CD14-positive monocyte (primary cell): ENCODE results near the gene ILK. TPM values are rescaled to one million over a fixed set of nuclear protein-coding genes. Genes with fewer than 3 reads are reported as not detected.

Experiments
- DNase-seq, 3 donors: peaks; one replicate each; pipeline ENCODE4 v3.0.0-alpha.2; 2011 to 2022
- H2AFZ ChIP-seq: 2 replicates; pipeline ENCODE4 v1.6.0; 2012; ENCODE audit warnings: mild to moderate bottlenecking, low read depth, low read length, inconsistent platforms; ENCODE audit not compliant: insufficient read depth, poor library complexity, severe bottlenecking
- H3K27ac ChIP-seq, 2 donors: 1 replicate in 1 of 2; 2 replicates in 1 of 2; pipeline ENCODE4 v1.5.1; 2012 to 2013; ENCODE audit warnings: low read length in 2 of 2, control low read depth in 1 of 2, inconsistent platforms in 1 of 2, low read depth in 1 of 2, mild to moderate bottlenecking in 1 of 2
- H3K27me3 ChIP-seq, 2 donors: one replicate each; pipeline versions ENCODE4 v1.6.0 to v1.6.1; 2011 to 2013; ENCODE audit warnings: low read length in 2 of 2; ENCODE audit not compliant: control insufficient read depth in 2 of 2, insufficient read depth in 2 of 2
- H3K36me3 ChIP-seq, 2 donors: replicated peaks in 1 of 2; 1 replicate in 1 of 2; 2 replicates in 1 of 2; pipeline versions ENCODE4 v1.5.1 to v1.6.1; 2012 to 2013; ENCODE audit warnings: low read length in 2 of 2, control low read depth in 1 of 2, inconsistent platforms in 1 of 2, mild to moderate bottlenecking in 1 of 2; ENCODE audit not compliant: insufficient read depth in 2 of 2, control insufficient read depth in 1 of 2
- H3K4me1 ChIP-seq, 2 donors: 1 replicate in 1 of 2; 2 replicates in 1 of 2; pipeline versions ENCODE4 v1.5.1 to v1.6.1; 2012 to 2013; ENCODE audit warnings: low read length in 2 of 2, control low read depth in 1 of 2, inconsistent platforms in 1 of 2, mild to moderate bottlenecking in 1 of 2, moderate library complexity in 1 of 2; ENCODE audit not compliant: insufficient read depth in 2 of 2, control insufficient read depth in 1 of 2
- H3K4me2 ChIP-seq: replicated peaks from 2 replicates; pipeline ENCODE3; 2012; ENCODE audit warnings: low read length, moderate library complexity, mild to moderate bottlenecking; ENCODE audit not compliant: poor library complexity, severe bottlenecking; ENCODE audit errors: extremely low read depth
- H3K4me3 ChIP-seq, 3 experiments: fragments of 200-600 bp in 1 of 3; sonication (generic) in 1 of 3; replicated peaks in 1 of 3; 1 replicate in 2 of 3; 2 replicates in 1 of 3; pipeline ENCODE4 v1.5.1; 2011 to 2013; ENCODE audit warnings: low read length in 3 of 3, mild to moderate bottlenecking in 3 of 3, control low read depth in 2 of 3, low read depth in 2 of 3, inconsistent platforms in 1 of 3, moderate library complexity in 1 of 3
- H3K79me2 ChIP-seq: 2 replicates; pipeline ENCODE4 v1.6.0; 2012; ENCODE audit warnings: mild to moderate bottlenecking, control low read depth, inconsistent platforms, low read length, moderate library complexity; ENCODE audit not compliant: insufficient read depth
- H3K9ac ChIP-seq: 2 replicates; pipeline ENCODE4 v1.6.0; 2017; ENCODE audit warnings: low read length, mild to moderate bottlenecking; ENCODE audit not compliant: insufficient read depth, poor library complexity, severe bottlenecking
- H3K9me3 ChIP-seq, 2 donors: replicated peaks in 1 of 2; 1 replicate in 1 of 2; 2 replicates in 1 of 2; pipeline versions ENCODE4 v1.5.1 to v1.6.1; 2012 to 2013; ENCODE audit warnings: low read length in 2 of 2, control low read depth in 1 of 2; ENCODE audit not compliant: control insufficient read depth in 1 of 2, insufficient read depth in 1 of 2
- H4K20me1 ChIP-seq: 2 replicates; pipeline ENCODE4 v1.6.0; 2012; ENCODE audit warnings: mild to moderate bottlenecking, low read length, control low read depth, moderate library complexity; ENCODE audit not compliant: insufficient read depth
- H3K27ac Mint-ChIP-seq, 7 donors: one replicate each; pipeline ENCODE4 v1.8.0; 2020; ENCODE audit warnings: mild to moderate bottlenecking in 7 of 7, mixed read lengths in 7 of 7, moderate library complexity in 6 of 7, inconsistent platforms in 2 of 7
- H3K27me3 Mint-ChIP-seq, 3 donors: one replicate each; pipeline ENCODE4 v1.8.0; 2021 to 2022; ENCODE audit warnings: low read depth in 3 of 3, mild to moderate bottlenecking in 3 of 3, mixed read lengths in 3 of 3, moderate library complexity in 3 of 3, inconsistent platforms in 1 of 3
- H3K36me3 Mint-ChIP-seq, 2 donors: one replicate each; pipeline ENCODE4 v1.8.0; 2020; ENCODE audit warnings: mixed read lengths in 2 of 2, inconsistent platforms in 1 of 2, mild to moderate bottlenecking in 1 of 2
- H3K4me1 Mint-ChIP-seq: one replicate; pipeline ENCODE4 v1.8.0; 2020; ENCODE audit warnings: mild to moderate bottlenecking, mixed read lengths
- H3K4me3 Mint-ChIP-seq, 2 donors: one replicate each; pipeline ENCODE4 v1.8.0; 2020; ENCODE audit warnings: mild to moderate bottlenecking in 2 of 2, mixed read lengths in 2 of 2, moderate library complexity in 1 of 2
- H3K9me3 Mint-ChIP-seq, 7 donors: one replicate each; pipeline ENCODE4 v1.8.0; 2020 to 2022; ENCODE audit warnings: mixed read lengths in 7 of 7, mild to moderate bottlenecking in 6 of 7, moderate library complexity in 6 of 7, inconsistent platforms in 2 of 7
- WGBS: methylation state at CpG from one replicate; pipeline ENCODE4 v1.1.5; 2013; ENCODE audit warnings: missing lambda C conversion rate; ENCODE audit not compliant: insufficient coverage; 5-methylcytosine and 5-hydroxymethylcytosine counted together
- intact Hi-C, 2 donors: fragments of 100-400 bp; cut with micrococcal nuclease; formaldehyde crosslinking; loops; one replicate each; pipeline versions ENCODE4 v1.15.0 to v1.15.1; 2023
- polyA plus RNA-seq, 3 donors: library from polyadenylated mRNA; depleted of rRNA in 1 of 3; unstranded in 2 of 3; stranded (reverse) in 1 of 3; fragments of 300-500 nt in 2 of 3; fragments of >200 nt in 1 of 3; fragmentation: Illumina TruSeq in 2 of 3; gene quantifications; 1 replicate in 2 of 3; 2 replicates in 1 of 3; pipeline ENCODE4 v1.2.3, GENCODE V29; 2012 to 2021
- TF ChIP-seq, protein P1 (sequence below): fragments of 200-600 bp; IDR thresholded peaks from one replicate; pipeline ENCODE4 v1.8.0; 2022; ENCODE audit warnings: antibody characterized with exemption, mild to moderate bottlenecking

Gene ILK
- polyA plus RNA-seq, 3 donors, result 165 to 271 (median 250) TPM

DNA sequence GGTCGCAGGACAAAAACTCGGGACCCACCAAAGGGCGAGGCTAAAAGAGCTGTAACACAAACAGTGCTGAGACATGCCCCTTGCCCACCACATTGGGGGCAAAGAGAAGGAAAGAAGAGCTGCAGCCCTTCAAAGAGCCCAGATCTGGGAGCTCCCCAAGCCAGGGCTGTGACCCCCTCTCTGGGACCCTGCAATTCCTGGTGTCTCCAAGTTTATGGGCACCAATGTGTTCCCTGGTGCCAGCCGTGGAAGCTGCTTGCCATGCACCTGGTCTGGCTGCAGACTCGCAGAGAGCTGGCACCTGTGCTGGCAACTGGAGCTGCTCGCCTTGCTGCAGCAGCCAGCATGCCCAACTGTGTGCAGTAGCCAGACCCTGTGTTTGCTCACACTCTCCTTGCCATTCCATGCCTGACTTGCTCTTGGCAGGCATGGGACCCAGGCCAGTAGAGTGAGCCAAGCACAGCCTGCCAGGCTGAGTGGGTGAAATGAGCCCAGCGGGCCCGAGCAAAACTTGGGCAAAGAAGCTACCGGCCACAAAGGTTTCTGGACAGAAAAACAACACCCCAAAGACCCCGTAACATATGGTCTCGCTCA lies 16.1 kb upstream of the ILK start:
- no peak overlapping the region for H3K9ac ChIP-seq
- TF ChIP-seq, protein P1, sequence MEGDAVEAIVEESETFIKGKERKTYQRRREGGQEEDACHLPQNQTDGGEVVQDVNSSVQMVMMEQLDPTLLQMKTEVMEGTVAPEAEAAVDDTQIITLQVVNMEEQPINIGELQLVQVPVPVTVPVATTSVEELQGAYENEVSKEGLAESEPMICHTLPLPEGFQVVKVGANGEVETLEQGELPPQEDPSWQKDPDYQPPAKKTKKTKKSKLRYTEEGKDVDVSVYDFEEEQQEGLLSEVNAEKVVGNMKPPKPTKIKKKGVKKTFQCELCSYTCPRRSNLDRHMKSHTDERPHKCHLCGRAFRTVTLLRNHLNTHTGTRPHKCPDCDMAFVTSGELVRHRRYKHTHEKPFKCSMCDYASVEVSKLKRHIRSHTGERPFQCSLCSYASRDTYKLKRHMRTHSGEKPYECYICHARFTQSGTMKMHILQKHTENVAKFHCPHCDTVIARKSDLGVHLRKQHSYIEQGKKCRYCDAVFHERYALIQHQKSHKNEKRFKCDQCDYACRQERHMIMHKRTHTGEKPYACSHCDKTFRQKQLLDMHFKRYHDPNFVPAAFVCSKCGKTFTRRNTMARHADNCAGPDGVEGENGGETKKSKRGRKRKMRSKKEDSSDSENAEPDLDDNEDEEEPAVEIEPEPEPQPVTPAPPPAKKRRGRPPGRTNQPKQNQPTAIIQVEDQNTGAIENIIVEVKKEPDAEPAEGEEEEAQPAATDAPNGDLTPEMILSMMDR, result no peak
- over 99% methylated on average over 8 of the region's 11 CpGs for WGBS
- no peaks in the 10 kb centered on the region for H4K20me1 ChIP-seq
- no peak overlapping the region for H3K4me3 ChIP-seq
- Mint-ChIP-seq H3K4me3 (no peak overlapping the region), H3K27ac (no peak overlapping the region), H3K4me1 (no peaks in the 10 kb centered on the region), H3K9me3 (peaks cover 15 to 25% (median 23%) of the 10 kb centered on the region in 7 donors), H3K27me3 (no peaks in the 10 kb centered on the region), H3K36me3 (peaks cover 44 to 70% of the 10 kb centered on the region in 2 donors)
- no peak for DNase-seq
- H3K4me2 ChIP-seq, result no peak overlapping the region
- H3K27ac ChIP-seq, result no peak overlapping the region
- H3K9me3 ChIP-seq, result peaks cover 6 to 12% of the 10 kb centered on the region in 2 donors
- no peaks in the 10 kb centered on the region for H3K27me3 ChIP-seq
- no peaks in the 10 kb centered on the region for H3K4me1 ChIP-seq
- intact Hi-C loops, result no loop called here
- H3K36me3 ChIP-seq, result peaks cover 12 to 34% of the 10 kb centered on the region in 2 donors
- H3K79me2 ChIP-seq, result no peaks in the 10 kb centered on the region
- no peak overlapping the region for H2AFZ ChIP-seq

DNA sequence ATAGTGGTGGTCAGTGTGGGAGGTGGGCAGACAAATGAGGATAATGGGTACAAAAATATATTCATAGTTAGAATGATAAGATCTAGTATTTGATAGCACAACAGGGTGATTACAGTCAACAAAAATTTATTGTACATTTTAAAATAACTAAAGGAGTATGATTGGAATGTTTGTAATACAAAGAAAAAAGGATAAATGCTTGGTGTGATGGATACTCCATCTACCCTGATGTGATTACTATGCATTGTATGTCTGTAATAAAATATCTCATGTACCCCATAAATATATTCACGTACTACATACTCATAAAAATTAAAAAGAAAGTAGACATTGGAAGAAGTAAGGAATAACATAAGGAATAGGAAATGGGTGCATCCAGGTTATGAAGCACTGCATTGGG lies 15.6 kb upstream of the ILK start:
- Histone ChIP-seq H3K27ac (no peak overlapping the region), H3K4me2 (no peak overlapping the region), H3K9ac (no peak overlapping the region), H3K4me3 (no peak overlapping the region), H3K36me3 (peaks cover 17 to 39% of the 10 kb centered on the region in 2 donors), H3K9me3 (peaks cover 6 to 12% of the 10 kb centered on the region in 2 donors), H3K27me3 (no peaks in the 10 kb centered on the region), H2AFZ (no peak overlapping the region), H4K20me1 (no peaks in the 10 kb centered on the region), H3K4me1 (no peaks in the 10 kb centered on the region), H3K79me2 (no peaks in the 10 kb centered on the region)
- Mint-ChIP-seq H3K9me3 (peaks cover 12 to 23% (median 20%) of the 10 kb centered on the region in 7 donors), H3K27ac (no peak overlapping the region), H3K4me1 (no peaks in the 10 kb centered on the region), H3K27me3 (no peaks in the 10 kb centered on the region), H3K36me3 (peaks cover 44 to 70% of the 10 kb centered on the region in 2 donors), H3K4me3 (no peak overlapping the region)
- DNase-seq, result no peak
- TF ChIP-seq, protein P1, result no peak
- WGBS, result no CpG with 5 or more reads among the region's 1 CpG
- intact Hi-C loops, result no loop called here
